ENCODE measurements around the gene CDHR3. TPM values are rescaled to one million over a fixed set of nuclear protein-coding genes. Genes with fewer than 3 reads are reported as not detected.

CDHR3 gene
- total and polyA plus RNA-seq, 9 of the 15 experiments (the other 6 are each of a cell fraction or from before 2014, with no cell fraction given): 0.03 to 0.66 (median 0.24) TPM; not detected in 1

- Histone ChIP-seq H4K20me1 (replicated peaks; ENCODE audit: control insufficient read depth, insufficient read depth, low read length) (peaks cover 11% of the 10 kb centered on the region; the same call in 1 of the 2 replicates), H3K27me3 (ENCODE audit: control insufficient read depth in 2 of 2, insufficient read depth in 2 of 2, low read length in 2 of 2) (peaks cover 15 to 38% of the 10 kb centered on the region in 2 experiments; a peak in 4 of 5 replicates), H3K9ac (ENCODE audit: insufficient read depth in 1 of 2, low read depth in 2 of 2, low read length in 2 of 2) (no peak overlapping the region), H3K4me3 (no peak overlapping the region), H3K4me1 (replicated peaks in 1 of 2; ENCODE audit: control insufficient read depth in 2 of 2, insufficient read depth in 2 of 2, low read length in 2 of 2) (peaks cover 29 to 35% of the 10 kb centered on the region in 2 experiments), H3K27ac (ENCODE audit: extremely low read depth, low read depth, low read length) (no peak overlapping the region), H2AFZ (ENCODE audit: low read depth, low read length) (no peak overlapping the region), H3K9me1 (ENCODE audit: control insufficient read depth, insufficient read depth, low read length) (peaks cover 7% of the 10 kb centered on the region), H3K4me2 (ENCODE audit: insufficient read depth, low read length) (no peak overlapping the region), H3K9me3 (replicated peaks; ENCODE audit: control insufficient read depth, insufficient read depth, low read depth, low read length) (no peaks in the 10 kb centered on the region), H3K36me3 (ENCODE audit: control insufficient read depth, insufficient read depth, low read length) (no peaks in the 10 kb centered on the region), H3K79me2 (ENCODE audit: control insufficient read depth, insufficient read depth, low read length) (no peaks in the 10 kb centered on the region)
- WGBS (ENCODE audit: insufficient coverage, low coverage, missing lambda C conversion rate): 41% methylated on average over 4 of the region's 4 CpGs
- POLR2A ChIA-PET: interaction anchor here (0.7 to 1.4 kb wide), 2 partner anchors 11 to 13 kb away, joined by 3 to 5 read pairs; no protein-coding TSS in a partner anchor
- DNase-seq (ENCODE audit: extremely low read depth in 1 of 4, low spot score in 3 of 4) (no peak), FAIRE-seq (no peak), ATAC-seq (no peak)
- BruUV-seq (replicated peaks): no TSS peak
- in situ Hi-C loops (cut with MboI) (no loop called here), intact Hi-C loops (cut with micrococcal nuclease) (no loop called here)
- CTCF ChIA-PET (ENCODE audit: low intra/inter-chr PET ratio): no interaction called here
- TF ChIP-seq ZNF140 (CRISPR knock-in tag; IDR thresholded peaks at IDR 0.05) (no peak), IRF9 (tag; IDR thresholded peaks at IDR 0.05) (no peak), RUNX1 (IDR thresholded peaks at IDR 0.05; ENCODE audit: low read depth) (no peak), MCM3 (IDR thresholded peaks at IDR 0.05) (0 out of 2 replicates have a peak, but pooled peaks have one; percentile 66), PBX2 (CRISPR knock-in tag; IDR thresholded peaks at IDR 0.05; ENCODE audit: low read depth) (no peak), PBX2 (tag; conservative IDR thresholded peaks at IDR 0.05; ENCODE audit: low read depth) (0 out of 2 replicates have a peak, but pooled peaks have one; percentile 30), NEUROD1 (IDR thresholded peaks at IDR 0.05; ENCODE audit: borderline replicate concordance, low read depth, low read length, partially characterized antibody) (no peak)
These were observed 105.5 kb downstream of the CDHR3 start for GRCh38 chr7:106068538-106068961.

Measured in K562 (cell line).